GM21423 (cell line): ENCODE results near the gene ARRB1.
"Not testable (repeated sequence)": the region's sequence is repeated elsewhere in the genome, so short reads cannot be mapped to it uniquely, and the experiment has no call there.

ENCODE experiments used
- ATAC-seq: cut with Tn5 transposase; IDR thresholded peaks from one replicate; pipeline ENCODE4 v1.9.1; 2021; ENCODE audit warnings: mild to moderate bottlenecking, moderate library complexity; ENCODE audit not compliant: unreplicated experiment

Gene ARRB1

GRCh38 chr11:75325713-75326438, 25.6 kb downstream of the ARRB1 start:
- no peak for ATAC-seq

- ATAC-seq = no peak
Observed at GRCh38 chr11:75324740-75325139, 26.7 kb downstream of the ARRB1 start.

- ATAC-seq = no peak
Observed at GRCh38 chr11:75324189-75324588, 27.3 kb downstream of the ARRB1 start.

GRCh38 chr11:75323609-75324008, 27.9 kb downstream of the ARRB1 start:
- no peak for ATAC-seq

GRCh38 chr11:75320643-75321042, 30.8 kb downstream of the ARRB1 start:
- ATAC-seq = no peak

- ATAC-seq = no peak
Observed at GRCh38 chr11:75320046-75320618, 31.3 kb downstream of the ARRB1 start.

GRCh38 chr11:75319035-75319877, 32.2 kb downstream of the ARRB1 start:
- ATAC-seq = no peak

GRCh38 chr11:75317446-75318122, 33.9 kb downstream of the ARRB1 start:
- no peak for ATAC-seq

GRCh38 chr11:75315439-75315805, 36.0 kb downstream of the ARRB1 start:
- no peak for ATAC-seq

GRCh38 chr11:75314771-75315438, 36.6 kb downstream of the ARRB1 start:
- no peak for ATAC-seq

GRCh38 chr11:75313513-75314272, 37.8 kb downstream of the ARRB1 start:
- no peak for ATAC-seq

GRCh38 chr11:75312346-75312745, 39.1 kb downstream of the ARRB1 start:
- no peak for ATAC-seq

GRCh38 chr11:75311858-75312288, 39.6 kb downstream of the ARRB1 start:
- ATAC-seq = no peak

GRCh38 chr11:75308986-75309385, 42.5 kb downstream of the ARRB1 start:
- no peak for ATAC-seq

- no peak for ATAC-seq
Observed at GRCh38 chr11:75308116-75308515, 43.3 kb downstream of the ARRB1 start.

- ATAC-seq = no peak
Observed at GRCh38 chr11:75307058-75307457, 44.4 kb downstream of the ARRB1 start.

GRCh38 chr11:75306529-75306928, 44.9 kb downstream of the ARRB1 start:
- ATAC-seq = no peak

GRCh38 chr11:75305993-75306392, 45.5 kb downstream of the ARRB1 start:
- ATAC-seq = no peak

- no peak for ATAC-seq
Observed at GRCh38 chr11:75305452-75305851, 46.0 kb downstream of the ARRB1 start.

- not testable (repeated sequence) for ATAC-seq
Observed at GRCh38 chr11:75304941-75305340, 46.5 kb downstream of the ARRB1 start.
